Natural killer cell treated with Interleukin-12 subunit alpha and Interleukin-12 subunit beta and Interleukin-15 and Interleukin-18, amount 100 ng/mL, for 72 hours (primary cell): ENCODE results near the gene IER2. TPM values are rescaled to one million over a fixed set of nuclear protein-coding genes. Genes with fewer than 3 reads are reported as not detected.

Experiments used
- ATAC-seq, 2 donors: fragments of 150-1000 bp; cut with Tn5 transposase in 1 of 2; sonication (Bioruptor Pico), chemical (Tn5 transposase) in 1 of 2; 2 replicates each; pipeline ENCODE4 v1.10.0; 2021
- DNase-seq: peaks from one replicate; pipeline ENCODE4 v3.0.0; 2022; ENCODE audit warnings: low spot score
- H3K27ac Mint-ChIP-seq, 2 donors: 1 replicate in 1 of 2; 2 replicates in 1 of 2; pipeline ENCODE4 v1.8.0; 2022; ENCODE audit warnings: mixed read lengths in 2 of 2, mild to moderate bottlenecking in 1 of 2, moderate library complexity in 1 of 2
- H3K27me3 Mint-ChIP-seq, 2 donors: 1 replicate in 1 of 2; 2 replicates in 1 of 2; pipeline ENCODE4 v1.8.0; 2022; ENCODE audit warnings: mixed read lengths in 2 of 2
- H3K36me3 Mint-ChIP-seq: one replicate; pipeline ENCODE4 v1.8.0; 2022; ENCODE audit warnings: mixed read lengths
- H3K4me1 Mint-ChIP-seq, 2 donors: 1 replicate in 1 of 2; 2 replicates in 1 of 2; pipeline ENCODE4 v1.8.0; 2022; ENCODE audit warnings: low read depth in 2 of 2, mixed read lengths in 2 of 2, mild to moderate bottlenecking in 1 of 2
- H3K4me3 Mint-ChIP-seq: one replicate; pipeline ENCODE4 v1.8.0; 2022; ENCODE audit warnings: mixed read lengths
- H3K9me3 Mint-ChIP-seq: 2 replicates; pipeline ENCODE4 v1.8.0; 2022; ENCODE audit warnings: mixed read lengths
- total RNA-seq, 2 donors: library from RNA; stranded (reverse); gene quantifications; one replicate each; pipeline ENCODE4 v1.2.3, GENCODE V29; 2022

Gene IER2
- total RNA-seq, 2 donors from 2014 or later, result 106 to 117 TPM

DNA sequence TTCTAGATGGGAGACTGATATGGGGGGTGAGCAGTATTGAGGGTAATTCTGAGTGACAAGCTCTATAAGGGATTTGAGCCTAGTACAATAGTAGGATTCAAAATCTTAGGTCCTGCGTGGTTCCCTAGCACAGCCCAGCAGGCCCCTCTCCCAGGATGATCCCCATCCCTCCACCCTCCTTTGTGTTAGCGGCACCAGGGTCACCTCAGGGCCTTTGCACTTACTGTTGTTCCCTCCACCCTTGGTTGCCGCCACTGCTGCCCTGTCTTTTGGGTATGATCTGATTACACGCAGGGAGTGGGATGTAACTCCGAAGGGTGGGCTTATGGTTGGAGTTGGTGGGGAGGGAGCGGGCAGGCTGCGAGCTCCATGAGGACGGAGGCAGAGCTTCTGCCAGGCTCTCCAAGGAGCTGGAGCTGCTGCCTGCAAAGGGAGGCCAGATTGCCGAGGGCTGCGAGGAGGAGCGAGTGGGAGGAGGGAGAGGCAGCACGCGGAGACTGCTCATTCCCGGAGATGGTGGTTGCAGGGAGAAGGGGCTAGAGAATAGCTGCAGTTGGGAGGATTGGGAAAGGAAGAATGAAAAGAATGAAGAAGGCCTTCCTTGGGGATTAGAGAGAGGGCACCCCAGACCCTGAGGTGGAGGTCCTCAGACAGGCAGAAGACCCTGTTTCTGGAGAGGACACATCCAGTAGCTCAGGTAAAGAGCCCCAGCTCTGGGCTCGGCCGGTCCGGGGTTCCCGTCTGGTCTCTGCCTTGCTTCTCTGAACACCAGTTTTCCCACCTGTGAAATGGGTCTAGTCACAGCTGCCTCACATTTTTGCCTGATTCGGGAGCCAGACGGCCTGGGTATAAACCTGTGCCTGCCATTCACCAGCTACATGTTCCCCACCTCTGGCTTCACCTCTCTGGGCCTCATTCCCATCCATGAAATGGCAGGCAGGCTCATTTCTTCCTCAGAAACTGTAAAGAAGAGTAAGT lies 26.9 kb upstream of the IER2 start:
- Mint-ChIP-seq H3K4me1 (peaks cover 52 to 57% of the 10 kb centered on the region in 2 donors), H3K4me3 (peak overlapping the region; percentile 81), H3K27me3 (no peaks in the 10 kb centered on the region), H3K9me3 (no peaks in the 10 kb centered on the region), H3K36me3 (no peaks in the 10 kb centered on the region), H3K27ac (peak overlapping the region; percentile 79 to 90)
- DNase-seq, result peak; percentile 49
- no peak for ATAC-seq

DNA sequence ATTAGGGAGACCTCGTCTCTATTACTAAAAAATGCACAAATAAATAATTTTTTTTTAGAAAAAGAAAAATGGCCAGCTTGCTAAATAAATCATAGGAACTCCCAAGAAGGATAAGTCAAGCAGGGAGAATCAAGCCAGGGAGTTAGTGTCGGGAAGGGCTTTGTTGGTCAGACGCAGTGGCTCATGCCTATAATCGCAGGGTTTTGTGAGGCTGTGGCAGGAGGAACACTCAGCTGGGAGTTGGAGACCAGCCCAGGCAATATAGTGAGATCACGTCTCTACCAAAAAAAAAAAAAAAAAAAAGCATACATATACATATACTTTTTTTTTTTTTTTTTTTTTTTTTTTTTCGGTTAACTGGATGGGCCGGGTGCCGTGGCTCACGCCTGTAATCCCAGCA lies 23.2 kb upstream of the IER2 start:
- ATAC-seq (no peak), DNase-seq (no peak)
- peaks cover 38 to 47% of the 10 kb centered on the region in 2 donors for H3K4me1 Mint-ChIP-seq
- H3K27ac Mint-ChIP-seq, result peak overlapping the region in 1 of 2 donors; percentile 60
- no peaks in the 10 kb centered on the region for H3K27me3 Mint-ChIP-seq
- no peaks in the 10 kb centered on the region for H3K9me3 Mint-ChIP-seq
- no peak overlapping the region for H3K4me3 Mint-ChIP-seq
- no peaks in the 10 kb centered on the region for H3K36me3 Mint-ChIP-seq

DNA sequence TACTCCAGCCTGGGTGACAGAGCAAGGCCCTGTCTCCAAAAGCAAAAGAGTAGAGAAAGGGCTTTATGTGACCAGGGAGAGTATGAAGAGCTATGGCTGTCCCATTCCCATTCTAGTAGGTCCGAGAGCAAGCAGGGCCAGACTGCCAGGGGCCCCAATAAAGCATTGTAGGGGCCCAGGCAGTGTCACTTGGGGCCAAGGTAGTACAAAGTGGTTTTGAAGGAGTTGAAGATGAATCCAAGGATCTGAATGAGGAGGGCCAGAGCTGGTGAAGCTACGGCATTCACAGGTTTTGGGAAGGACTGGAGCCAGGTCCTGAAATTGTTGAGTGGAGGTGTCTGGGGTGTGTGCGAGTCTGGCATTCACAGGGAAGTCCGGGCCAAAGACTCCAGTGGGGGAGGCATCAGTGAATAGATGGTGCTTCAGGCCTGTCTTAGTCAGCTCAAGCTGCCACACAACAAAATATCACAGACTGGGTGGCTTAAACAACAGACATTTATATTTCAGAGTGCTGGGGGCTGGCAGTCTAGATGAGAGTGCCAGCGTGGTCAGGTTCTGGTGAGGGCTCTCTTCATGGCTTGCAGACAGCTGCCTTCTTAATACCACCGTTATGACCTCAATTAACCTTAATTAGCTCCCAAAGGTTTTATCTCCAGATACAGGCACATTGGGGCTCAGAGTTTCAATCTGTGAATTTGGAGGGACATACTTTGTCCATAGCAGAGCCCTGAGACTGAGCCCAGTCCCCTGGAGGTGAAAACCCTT lies 22.2 kb upstream of the IER2 start:
- peak overlapping the region; percentile 1 to 60 for H3K27ac Mint-ChIP-seq

DNA sequence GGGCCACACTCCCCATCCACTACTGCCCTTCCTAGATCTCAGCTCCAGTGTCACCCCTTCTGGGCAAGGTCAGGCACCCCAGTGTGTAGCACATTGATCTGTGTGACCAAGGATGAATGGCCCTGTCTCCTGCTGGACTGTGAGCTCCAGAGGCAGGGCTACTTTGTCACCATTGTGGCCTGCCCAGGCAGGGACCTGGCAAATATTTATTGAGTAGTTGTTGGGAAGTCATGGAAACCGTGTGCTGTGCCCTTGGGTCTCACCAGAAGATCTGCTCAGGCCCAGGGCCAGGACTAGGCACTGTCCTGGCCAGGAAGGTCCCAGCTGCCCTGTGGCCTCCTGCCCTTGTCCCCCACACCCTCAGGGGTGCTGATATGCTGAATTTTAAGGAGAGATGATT lies 21.6 kb upstream of the IER2 start:
- H3K4me3 Mint-ChIP-seq, result no peak overlapping the region
- no peaks in the 10 kb centered on the region for H3K36me3 Mint-ChIP-seq
- H3K4me1 Mint-ChIP-seq, result peaks cover 37 to 45% of the 10 kb centered on the region in 2 donors
- DNase-seq (no peak), ATAC-seq (no peak)
- H3K27ac Mint-ChIP-seq, result peak overlapping the region; percentile 1 to 60
- no peaks in the 10 kb centered on the region for H3K9me3 Mint-ChIP-seq
- H3K27me3 Mint-ChIP-seq, result no peaks in the 10 kb centered on the region

More for the DNA sequence above, 22.2 kb upstream of the IER2 start:
- H3K4me3 Mint-ChIP-seq, result no peak overlapping the region
- peaks cover 37 to 45% of the 10 kb centered on the region in 2 donors for H3K4me1 Mint-ChIP-seq
- no peaks in the 10 kb centered on the region for H3K9me3 Mint-ChIP-seq
- H3K36me3 Mint-ChIP-seq, result no peaks in the 10 kb centered on the region
- DNase-seq (no peak), ATAC-seq (no peak)
- no peaks in the 10 kb centered on the region for H3K27me3 Mint-ChIP-seq

DNA sequence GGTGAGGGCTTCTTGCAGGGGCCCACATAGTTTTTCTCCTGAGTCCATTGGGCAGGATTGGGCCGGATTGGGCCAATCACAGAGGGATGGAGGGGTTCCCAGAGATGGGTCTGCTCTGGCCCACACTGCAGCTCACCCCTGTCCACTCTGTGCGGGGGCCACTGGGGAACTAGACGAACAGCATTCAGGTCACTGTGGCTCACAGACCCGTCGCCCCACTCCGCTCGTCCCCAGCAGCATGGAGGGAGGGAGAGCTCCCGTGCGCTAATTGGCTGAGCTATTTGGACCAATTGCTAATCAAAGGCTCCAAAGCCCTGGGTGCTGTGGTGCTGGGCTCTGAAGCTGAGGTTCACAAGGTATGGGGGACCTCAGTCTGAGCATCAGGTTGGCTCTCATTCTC lies 20.8 kb upstream of the IER2 start:
- no peak for DNase-seq
- no peaks in the 10 kb centered on the region for H3K27me3 Mint-ChIP-seq
- ATAC-seq, result no peak
- no peaks in the 10 kb centered on the region for H3K9me3 Mint-ChIP-seq
- H3K4me3 Mint-ChIP-seq, result no peak overlapping the region
- no peak overlapping the region for H3K27ac Mint-ChIP-seq
- no peaks in the 10 kb centered on the region for H3K36me3 Mint-ChIP-seq
- peaks cover 38 to 46% of the 10 kb centered on the region in 2 donors for H3K4me1 Mint-ChIP-seq

DNA sequence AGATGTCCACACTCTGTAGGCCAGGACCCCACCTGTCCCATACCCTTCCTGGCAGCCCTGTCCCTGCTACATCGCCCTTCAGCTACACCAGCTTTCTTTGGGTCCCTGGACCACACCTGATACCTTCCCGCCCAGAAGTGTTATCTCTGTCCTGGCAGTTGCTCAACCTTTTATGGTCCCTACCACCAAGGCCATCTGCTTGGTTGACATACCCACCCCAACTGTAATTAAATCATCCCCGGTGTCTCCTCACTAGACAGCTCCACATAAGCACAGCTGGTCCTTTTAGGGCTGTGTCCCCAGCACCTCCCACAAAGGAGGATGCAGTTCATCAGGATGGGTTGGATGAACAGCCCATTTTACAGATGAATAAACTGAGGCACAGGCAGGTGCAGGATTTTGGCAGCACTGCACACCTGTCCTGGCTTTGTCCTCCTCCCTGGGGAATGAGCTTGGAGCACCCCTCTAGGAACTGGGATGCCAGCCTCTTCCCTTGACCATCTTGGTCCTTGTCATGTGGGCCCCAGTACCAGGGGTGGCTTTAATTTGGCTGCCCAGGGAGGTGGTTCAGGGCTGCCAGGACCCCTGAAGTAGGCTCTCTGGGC lies 19.2 kb upstream of the IER2 start:
- Mint-ChIP-seq H3K9me3 (no peaks in the 10 kb centered on the region), H3K27ac (peak overlapping the region; percentile 91 to 98), H3K4me1 (peaks cover 40 to 48% of the 10 kb centered on the region in 2 donors), H3K36me3 (no peaks in the 10 kb centered on the region), H3K27me3 (no peaks in the 10 kb centered on the region), H3K4me3 (peak overlapping the region; percentile 58)
- DNase-seq, result no peak
- no peak for ATAC-seq

DNA sequence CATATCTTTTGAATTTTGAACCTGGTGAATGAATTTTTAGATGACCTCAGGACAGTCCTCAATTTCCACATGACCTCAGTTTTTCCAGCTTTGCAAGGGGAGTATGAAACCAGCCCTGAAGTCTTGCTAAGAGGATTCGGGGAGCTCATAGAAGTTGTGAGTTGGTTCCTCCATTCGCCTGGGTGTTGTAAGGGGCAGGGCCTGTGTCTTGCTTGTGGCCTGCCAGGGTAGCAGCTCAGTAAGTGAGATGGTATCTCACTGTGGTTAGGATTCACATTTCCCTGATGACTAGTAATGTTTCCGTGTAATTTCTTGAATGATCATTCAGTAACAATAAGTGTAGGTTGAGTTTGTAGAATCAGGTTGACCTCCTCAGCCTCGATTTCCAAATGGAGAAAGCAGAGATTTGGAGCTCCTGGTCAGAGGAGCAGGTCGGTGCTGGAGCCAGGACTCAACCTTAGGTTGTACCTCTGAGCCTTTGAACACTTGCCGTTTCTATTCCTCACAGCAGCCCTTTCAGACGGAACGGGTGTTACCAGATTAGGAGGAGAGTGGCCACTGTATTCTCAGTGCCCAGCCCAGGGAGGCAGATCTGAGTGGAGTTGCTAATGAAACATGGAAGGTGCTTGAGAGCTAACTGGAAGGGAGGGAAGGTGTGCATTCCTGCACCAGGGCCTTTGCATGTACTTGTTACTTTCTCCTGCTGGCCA lies 17.6 kb upstream of the IER2 start:
- Mint-ChIP-seq H3K27me3 (no peaks in the 10 kb centered on the region), H3K4me3 (peak overlapping the region; percentile 89), H3K9me3 (no peaks in the 10 kb centered on the region), H3K36me3 (no peaks in the 10 kb centered on the region), H3K27ac (peak overlapping the region; percentile 91 to 98), H3K4me1 (peaks cover 39 to 49% of the 10 kb centered on the region in 2 donors)
- ATAC-seq (peak; percentile 97 to 98), DNase-seq (peak; percentile 84)

DNA sequence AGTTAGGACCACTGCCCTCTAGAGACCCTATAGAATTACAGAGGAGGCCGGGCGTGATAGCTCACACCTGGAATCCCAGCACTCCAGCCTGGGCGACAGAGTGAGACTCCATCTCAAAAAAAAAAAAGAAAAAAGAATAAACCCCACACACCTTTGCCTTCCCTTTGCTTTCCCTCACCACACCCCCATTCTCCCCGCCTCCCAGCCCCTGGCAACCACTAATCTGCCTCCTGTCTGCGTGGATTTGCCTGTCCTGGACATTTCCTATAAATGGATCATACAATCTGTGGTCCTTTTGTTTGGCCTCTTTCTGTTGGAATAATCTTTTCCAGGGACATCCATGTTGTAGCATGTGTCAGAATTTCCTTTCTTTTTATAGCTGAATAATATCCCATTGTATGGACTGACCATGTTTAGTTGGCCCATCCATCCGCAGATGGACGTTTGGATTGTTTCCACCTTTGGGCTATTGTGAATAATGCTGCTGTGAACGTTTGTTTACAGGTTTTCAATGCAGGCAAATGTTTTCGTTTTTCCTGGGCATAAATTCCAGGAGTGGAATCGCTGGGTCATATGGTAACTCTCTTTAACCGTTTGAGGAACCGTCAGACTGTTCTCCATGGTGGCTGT lies 16.9 kb upstream of the IER2 start:
- no peak for ATAC-seq
- H3K9me3 Mint-ChIP-seq, result no peaks in the 10 kb centered on the region
- H3K27ac Mint-ChIP-seq, result peak overlapping the region; percentile 91 to 98
- peaks cover 35 to 44% of the 10 kb centered on the region in 2 donors for H3K4me1 Mint-ChIP-seq
- no peak for DNase-seq
- no peaks in the 10 kb centered on the region for H3K36me3 Mint-ChIP-seq
- no peaks in the 10 kb centered on the region for H3K27me3 Mint-ChIP-seq
- H3K4me3 Mint-ChIP-seq, result peak overlapping the region; percentile 89

DNA sequence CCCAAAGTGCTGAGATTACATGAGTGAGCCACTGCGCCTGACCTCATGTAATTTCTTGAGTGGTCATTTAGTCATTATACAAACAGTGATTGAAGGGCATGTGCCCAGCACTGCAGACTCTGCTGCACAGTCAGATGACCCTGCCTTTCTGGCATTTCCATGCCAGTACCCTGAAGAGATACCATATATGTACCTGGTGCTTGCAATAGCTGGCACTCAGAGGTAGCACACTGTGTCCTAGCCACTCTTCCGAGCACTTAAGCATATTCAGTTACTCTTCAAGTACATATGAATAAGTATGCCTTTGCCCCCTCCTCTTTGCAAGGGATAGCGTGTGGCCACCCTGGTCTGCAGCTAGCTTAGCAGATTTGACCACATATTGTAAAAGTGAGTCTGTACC lies 15.6 kb upstream of the IER2 start:
- Mint-ChIP-seq H3K9me3 (no peaks in the 10 kb centered on the region), H3K36me3 (no peaks in the 10 kb centered on the region), H3K4me1 (peaks cover 35 to 44% of the 10 kb centered on the region in 2 donors), H3K4me3 (peak overlapping the region; percentile 36), H3K27me3 (no peaks in the 10 kb centered on the region), H3K27ac (peak overlapping the region; percentile 71 to 90)
- no peak for ATAC-seq
- no peak for DNase-seq

DNA sequence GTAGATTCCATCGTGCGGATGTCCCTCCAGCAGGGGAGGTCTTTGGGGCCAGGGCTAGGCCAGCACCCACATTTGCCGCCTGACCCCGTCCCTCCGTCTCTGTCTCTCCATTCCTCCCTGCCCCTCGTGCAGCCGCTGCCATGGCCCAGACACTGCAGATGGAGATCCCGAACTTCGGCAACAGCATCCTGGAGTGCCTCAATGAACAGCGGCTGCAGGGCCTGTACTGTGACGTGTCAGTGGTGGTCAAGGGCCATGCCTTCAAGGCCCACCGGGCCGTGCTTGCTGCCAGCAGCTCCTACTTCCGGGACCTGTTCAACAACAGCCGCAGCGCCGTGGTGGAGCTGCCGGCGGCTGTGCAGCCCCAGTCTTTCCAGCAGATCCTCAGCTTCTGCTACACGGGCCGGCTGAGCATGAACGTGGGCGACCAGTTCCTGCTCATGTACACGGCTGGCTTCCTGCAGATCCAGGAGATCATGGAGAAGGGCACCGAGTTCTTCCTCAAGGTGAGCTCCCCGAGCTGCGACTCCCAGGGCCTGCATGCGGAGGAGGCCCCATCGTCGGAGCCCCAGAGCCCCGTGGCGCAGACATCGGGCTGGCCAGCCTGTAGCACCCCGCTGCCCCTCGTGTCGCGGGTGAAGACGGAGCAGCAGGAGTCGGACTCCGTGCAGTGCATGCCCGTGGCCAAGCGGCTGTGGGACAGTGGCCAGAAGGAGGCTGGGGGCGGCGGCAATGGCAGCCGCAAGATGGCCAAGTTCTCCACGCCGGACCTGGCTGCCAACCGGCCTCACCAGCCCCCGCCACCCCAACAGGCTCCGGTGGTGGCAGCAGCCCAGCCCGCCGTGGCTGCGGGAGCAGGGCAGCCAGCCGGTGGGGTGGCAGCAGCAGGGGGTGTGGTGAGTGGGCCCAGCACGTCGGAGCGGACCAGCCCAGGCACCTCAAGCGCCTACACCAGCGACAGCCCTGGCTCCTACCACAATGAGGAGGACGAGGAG lies 14.8 kb upstream of the IER2 start:
- H3K27me3 Mint-ChIP-seq, result no peaks in the 10 kb centered on the region
- peaks cover 35 to 45% of the 10 kb centered on the region in 2 donors for H3K4me1 Mint-ChIP-seq
- H3K4me3 Mint-ChIP-seq, result no peak overlapping the region
- H3K27ac Mint-ChIP-seq, result peak overlapping the region in 1 of 2 donors; percentile 41
- ATAC-seq (no peak), DNase-seq (no peak)
- no peaks in the 10 kb centered on the region for H3K9me3 Mint-ChIP-seq
- H3K36me3 Mint-ChIP-seq, result no peaks in the 10 kb centered on the region

DNA sequence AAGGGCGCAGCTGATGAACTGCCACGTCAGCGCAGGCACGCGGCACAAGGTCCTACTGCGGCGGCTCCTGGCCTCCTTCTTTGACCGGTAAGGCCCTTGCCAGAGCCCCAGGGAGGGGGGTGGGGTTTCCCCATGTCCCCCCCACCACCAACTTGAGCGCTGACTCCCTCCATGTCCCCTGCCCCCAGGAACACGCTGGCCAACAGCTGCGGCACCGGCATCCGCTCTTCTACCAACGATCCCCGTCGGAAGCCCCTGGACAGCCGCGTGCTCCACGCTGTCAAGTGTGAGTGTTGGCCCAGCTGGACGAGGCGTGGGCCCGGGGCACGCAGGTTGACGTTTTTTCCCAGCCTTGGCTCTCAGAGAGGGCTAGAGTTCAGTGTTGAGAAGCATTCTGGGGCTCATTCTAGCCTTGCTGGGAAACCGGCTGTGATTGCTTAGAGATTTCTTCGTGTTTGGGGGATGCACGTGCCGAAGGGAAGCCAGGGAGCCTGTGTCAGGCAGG lies 12.9 kb upstream of the IER2 start:
- H3K27ac Mint-ChIP-seq, result peak overlapping the region in 1 of 2 donors; percentile 27
- DNase-seq (no peak), ATAC-seq (no peak)
- no peak overlapping the region for H3K4me3 Mint-ChIP-seq
- H3K36me3 Mint-ChIP-seq, result no peaks in the 10 kb centered on the region
- H3K27me3 Mint-ChIP-seq, result no peaks in the 10 kb centered on the region
- no peaks in the 10 kb centered on the region for H3K9me3 Mint-ChIP-seq
- H3K4me1 Mint-ChIP-seq, result peaks cover 19 to 39% of the 10 kb centered on the region in 2 donors
